Right renal pelvis (tissue), 4 donors: Measurements from ENCODE around the gene NOMO2. TPM values are rescaled to one million over a fixed set of nuclear protein-coding genes. Genes with fewer than 3 reads are reported as not detected.
"Not testable (repeated sequence)": the region's sequence is repeated elsewhere in the genome, so short reads cannot be mapped to it uniquely, and the experiment has no call there.

Experiments used
- DNase-seq, 4 donors: peaks; one replicate each; pipeline ENCODE4 v3.0.0-alpha.2; 2013; ENCODE audit warnings: low read depth in 4 of 4, low spot score in 3 of 4, missing footprints in 1 of 4
- polyA plus RNA-seq, 4 donors: library from polyadenylated mRNA; unstranded; fragments of 120-200 nt; gene quantifications; one replicate each; pipeline ENCODE4 v1.2.1, GENCODE V29; 2013; ENCODE audit not compliant: insufficient read length in 4 of 4

Gene NOMO2, protein sequence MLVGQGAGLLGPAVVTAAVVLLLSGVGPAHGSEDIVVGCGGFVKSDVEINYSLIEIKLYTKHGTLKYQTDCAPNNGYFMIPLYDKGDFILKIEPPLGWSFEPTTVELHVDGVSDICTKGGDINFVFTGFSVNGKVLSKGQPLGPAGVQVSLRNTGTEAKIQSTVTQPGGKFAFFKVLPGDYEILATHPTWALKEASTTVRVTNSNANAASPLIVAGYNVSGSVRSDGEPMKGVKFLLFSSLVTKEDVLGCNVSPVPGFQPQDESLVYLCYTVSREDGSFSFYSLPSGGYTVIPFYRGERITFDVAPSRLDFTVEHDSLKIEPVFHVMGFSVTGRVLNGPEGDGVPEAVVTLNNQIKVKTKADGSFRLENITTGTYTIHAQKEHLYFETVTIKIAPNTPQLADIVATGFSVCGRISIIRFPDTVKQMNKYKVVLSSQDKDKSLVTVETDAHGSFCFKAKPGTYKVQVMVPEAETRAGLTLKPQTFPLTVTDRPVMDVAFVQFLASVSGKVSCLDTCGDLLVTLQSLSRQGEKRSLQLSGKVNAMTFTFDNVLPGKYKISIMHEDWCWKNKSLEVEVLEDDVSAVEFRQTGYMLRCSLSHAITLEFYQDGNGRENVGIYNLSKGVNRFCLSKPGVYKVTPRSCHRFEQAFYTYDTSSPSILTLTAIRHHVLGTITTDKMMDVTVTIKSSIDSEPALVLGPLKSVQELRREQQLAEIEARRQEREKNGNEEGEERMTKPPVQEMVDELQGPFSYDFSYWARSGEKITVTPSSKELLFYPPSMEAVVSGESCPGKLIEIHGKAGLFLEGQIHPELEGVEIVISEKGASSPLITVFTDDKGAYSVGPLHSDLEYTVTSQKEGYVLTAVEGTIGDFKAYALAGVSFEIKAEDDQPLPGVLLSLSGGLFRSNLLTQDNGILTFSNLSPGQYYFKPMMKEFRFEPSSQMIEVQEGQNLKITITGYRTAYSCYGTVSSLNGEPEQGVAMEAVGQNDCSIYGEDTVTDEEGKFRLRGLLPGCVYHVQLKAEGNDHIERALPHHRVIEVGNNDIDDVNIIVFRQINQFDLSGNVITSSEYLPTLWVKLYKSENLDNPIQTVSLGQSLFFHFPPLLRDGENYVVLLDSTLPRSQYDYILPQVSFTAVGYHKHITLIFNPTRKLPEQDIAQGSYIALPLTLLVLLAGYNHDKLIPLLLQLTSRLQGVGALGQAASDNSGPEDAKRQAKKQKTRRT
- 100 to 1,000 TPM in 1 of 4 donors, 10 to 100 TPM in 3; 87.9 to 109 (median 98.7) TPM for polyA plus RNA-seq

DNA sequence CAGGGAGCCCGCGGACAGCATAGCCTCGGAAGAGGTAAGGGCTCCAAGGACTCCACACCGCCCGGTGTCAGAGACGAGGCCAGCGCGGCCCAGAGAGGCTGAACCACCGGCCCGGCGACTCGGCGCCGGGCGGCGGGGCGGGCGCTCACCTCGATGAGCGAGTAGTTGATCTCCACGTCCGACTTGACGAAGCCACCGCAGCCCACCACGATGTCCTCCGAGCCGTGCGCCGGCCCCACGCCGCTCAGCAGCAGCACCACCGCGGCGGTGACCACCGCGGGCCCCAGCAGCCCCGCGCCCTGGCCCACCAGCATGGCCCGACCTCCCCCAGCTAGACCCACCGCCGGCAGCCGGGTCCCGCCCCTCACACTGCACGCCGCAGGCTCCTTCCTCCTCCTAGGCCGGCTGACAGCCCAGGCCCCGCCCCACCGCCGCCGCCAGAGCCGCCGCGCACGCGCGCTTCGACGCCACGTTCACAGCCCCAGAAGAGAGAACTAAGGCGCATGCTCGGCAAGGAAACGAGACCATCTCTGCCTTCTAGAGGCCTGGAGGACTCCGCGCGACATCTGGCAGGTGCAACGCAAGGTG lies at the start of gene NOMO2:
Gene NOMO2, minus strand, starts transcription at position 371 of the 588 bp plus-strand sequence. Its CDS starts 57 bp downstream, at position 314.
- peak in 1 of 4 donors; percentile 0 for DNase-seq

DNA sequence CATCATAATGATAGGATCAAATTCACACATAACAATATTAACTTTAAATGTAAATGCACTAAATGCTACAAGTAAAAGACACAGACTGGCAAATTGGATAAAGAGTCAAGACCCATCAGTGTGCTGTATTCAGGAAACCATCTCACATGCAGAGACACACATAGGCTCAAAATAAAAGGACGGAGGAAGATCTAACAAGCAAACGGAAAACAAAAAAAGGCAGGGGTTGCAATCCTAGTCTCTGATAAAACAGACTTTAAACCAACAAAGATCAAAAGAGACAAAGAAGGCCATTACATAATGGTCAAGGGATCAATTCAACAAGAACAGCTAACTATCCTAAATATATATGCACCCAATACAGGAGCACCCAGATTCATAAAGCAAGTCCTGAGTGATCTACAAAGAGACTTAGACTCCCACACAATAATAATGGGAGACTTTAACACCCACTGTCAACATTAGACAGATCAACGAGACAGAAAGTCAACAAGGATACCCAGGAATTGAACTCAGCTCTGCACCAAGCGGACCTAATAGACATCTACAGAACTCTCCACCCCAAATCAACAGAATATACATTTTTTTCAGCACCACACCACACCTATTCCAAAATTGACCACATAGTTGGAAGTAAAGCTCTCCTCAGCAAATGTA lies 48.4 kb upstream of the NOMO2 start:
- DNase-seq, result not testable (repeated sequence)

- not testable (repeated sequence) for DNase-seq
Measured at GRCh38 chr16:18608271-18608670, 46.4 kb upstream of the NOMO2 start.

GRCh38 chr16:18603572-18604246 lies 41.8 kb upstream of the NOMO2 start:
- DNase-seq, result not testable (repeated sequence)

GRCh38 chr16:18598582-18598981 lies 36.7 kb upstream of the NOMO2 start:
- not testable (repeated sequence) for DNase-seq

- DNase-seq, result not testable (repeated sequence)
Measured at GRCh38 chr16:18597734-18598133, 35.8 kb upstream of the NOMO2 start.

DNA sequence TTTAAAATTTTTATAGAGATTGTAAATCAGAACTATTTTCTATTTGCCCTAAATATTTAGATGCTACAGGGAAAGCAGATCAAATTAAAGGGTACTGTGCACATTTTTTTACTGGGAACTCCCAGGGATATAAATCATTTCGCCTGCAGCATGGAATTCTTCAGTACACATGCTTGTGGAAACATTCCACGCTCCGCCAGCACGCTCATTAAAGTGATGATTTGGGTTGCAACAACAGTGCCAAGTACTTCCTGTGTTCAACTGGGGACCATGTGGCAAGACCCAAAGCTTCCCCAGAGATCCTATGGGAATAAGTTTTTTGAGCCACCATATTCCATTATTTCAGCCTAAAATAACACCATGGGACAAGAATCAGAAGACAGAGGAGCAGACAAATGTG lies 35.4 kb upstream of the NOMO2 start:
- DNase-seq, result peak in 1 of 4 donors; percentile 11

DNA sequence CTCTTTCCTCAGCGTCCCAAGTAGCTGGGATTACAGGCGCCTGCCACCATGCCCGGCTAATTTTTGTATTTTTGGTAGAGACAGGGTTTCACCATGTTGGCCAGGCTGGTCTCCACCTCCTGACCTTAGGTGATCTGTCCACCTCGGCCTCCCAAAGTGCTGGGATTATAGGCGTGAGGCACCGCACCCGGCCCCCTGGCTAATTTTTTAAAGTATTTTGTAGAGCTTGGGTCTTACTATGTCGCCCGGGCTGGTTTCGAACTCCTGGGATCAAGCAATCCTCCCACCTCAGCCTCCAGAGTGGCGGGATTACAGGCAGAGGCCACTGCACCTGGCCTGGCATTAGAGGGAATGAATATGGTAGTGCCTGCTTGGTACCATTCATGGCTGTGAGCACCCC lies 33.9 kb upstream of the NOMO2 start:
- not testable (repeated sequence) for DNase-seq

GRCh38 chr16:18594880-18595279 lies 33.0 kb upstream of the NOMO2 start:
- not testable (repeated sequence) for DNase-seq

- not testable (repeated sequence) for DNase-seq
Measured at GRCh38 chr16:18593904-18594303, 32.0 kb upstream of the NOMO2 start.

- not testable (repeated sequence) for DNase-seq
Measured at GRCh38 chr16:18592982-18593381, 31.1 kb upstream of the NOMO2 start.

- not testable (repeated sequence) for DNase-seq
Measured at GRCh38 chr16:18591908-18592307, 30.0 kb upstream of the NOMO2 start.

DNA sequence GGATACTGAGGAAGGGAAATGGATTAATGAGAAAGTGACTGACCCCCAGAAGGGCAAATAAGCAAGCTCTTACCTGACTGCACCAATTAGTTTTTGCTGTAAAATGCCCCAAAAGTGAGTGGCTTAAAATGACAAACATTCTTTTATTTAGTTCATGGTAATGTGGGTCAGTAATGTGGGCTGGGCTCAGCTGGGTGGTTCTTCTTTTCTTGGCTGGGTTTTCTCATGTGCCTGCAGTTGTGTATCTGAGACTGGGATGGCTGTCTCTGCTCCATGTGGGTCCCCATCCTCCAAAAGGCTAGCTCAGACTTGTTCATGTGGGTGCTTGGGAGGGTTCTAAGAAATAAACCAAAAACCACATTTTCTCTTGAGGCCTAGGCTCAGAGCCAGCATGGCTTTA lies 29.5 kb upstream of the NOMO2 start:
- DNase-seq, result not testable (repeated sequence)

DNA sequence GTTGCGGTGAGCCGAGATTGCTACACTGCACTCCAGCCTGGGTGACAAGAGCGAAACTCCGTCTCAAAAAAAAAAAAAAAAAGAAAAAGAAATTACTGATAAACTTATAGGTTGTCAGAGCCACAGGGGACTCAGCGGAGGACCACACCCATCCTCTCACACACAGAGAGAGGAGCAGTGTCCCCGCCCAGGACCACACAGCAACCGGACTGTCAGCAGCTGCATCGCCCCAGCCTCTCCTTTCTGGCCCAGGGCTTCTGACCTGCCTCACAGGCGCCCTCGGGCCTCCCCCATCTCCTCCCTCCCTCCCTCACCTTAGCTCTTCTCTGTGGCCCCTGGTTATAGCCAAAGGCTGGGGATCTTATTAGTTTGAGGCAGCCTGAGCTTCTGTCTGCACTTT lies 27.9 kb upstream of the NOMO2 start:
- DNase-seq, result not testable (repeated sequence)

DNA sequence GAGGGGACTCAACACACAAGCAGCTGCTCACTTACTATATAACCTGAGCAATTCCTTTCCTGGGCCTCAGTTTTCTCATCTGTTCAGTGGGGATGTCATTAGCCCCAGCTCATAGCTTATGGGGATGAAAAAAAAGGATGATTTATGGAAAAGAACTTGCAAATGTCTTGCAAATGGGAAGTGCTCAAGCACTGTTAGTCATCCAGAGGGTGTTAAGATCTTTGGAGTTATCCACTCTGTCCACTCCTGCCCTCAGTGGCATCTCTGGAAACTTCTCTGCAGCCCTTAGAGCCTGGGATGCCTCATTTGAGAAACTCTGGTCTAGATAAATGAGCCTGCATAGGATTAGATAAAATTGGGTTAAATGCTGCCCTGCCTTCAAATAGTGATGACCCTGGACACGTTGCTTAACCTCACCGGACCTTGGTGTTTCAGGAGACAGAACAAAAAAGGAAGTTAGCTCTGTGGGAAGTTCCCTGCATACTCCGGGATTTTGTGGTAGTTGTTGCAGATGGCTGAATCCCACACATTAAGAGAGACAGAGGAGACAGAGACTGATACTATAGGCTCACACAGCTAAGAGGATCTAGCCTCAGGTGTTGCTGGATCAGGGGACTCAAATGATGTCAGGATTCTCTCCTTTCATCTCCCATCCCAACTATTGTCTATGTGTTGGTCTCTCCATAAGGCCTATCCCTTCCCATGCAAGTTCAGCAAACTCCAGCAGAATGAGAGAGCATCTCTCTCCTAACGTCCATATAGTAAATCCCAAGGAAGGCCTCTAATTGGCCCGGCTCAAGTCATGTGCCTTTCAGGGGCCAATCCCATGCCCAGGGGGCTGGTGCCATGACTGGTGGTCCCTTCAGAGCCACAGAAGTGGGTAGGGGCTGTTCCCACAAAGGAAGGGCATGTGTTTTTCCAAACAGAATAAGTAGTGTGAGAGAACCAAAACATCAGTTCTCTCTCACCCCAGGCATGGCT lies 25.0 kb upstream of the NOMO2 start:
- not testable (repeated sequence) for DNase-seq

GRCh38 chr16:18585789-18586188 lies 23.9 kb upstream of the NOMO2 start:
- not testable (repeated sequence) for DNase-seq

GRCh38 chr16:18582902-18583301 lies 21.0 kb upstream of the NOMO2 start:
- DNase-seq, result no peak

DNA sequence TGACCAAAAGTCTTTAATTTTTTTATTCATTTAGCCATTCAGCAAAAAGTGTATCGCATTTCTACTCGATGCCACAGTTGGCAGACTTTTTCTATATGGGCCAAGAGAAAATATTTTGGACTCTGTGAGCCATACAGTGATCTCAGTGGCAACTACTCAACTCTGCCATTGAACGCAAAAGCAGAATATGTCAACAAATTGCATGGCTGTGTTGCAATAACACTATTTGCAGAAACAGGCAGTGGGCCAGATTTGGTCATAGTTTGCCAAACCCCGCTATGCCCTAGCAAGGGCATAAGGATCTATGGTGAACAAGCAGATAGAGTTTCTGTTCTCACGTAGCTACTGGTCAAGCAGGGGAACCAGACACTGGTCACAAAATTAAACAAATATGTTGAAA lies 18.5 kb upstream of the NOMO2 start:
- DNase-seq, result not testable (repeated sequence)
